ENCODE measurements around the gene THADA.

DNA sequence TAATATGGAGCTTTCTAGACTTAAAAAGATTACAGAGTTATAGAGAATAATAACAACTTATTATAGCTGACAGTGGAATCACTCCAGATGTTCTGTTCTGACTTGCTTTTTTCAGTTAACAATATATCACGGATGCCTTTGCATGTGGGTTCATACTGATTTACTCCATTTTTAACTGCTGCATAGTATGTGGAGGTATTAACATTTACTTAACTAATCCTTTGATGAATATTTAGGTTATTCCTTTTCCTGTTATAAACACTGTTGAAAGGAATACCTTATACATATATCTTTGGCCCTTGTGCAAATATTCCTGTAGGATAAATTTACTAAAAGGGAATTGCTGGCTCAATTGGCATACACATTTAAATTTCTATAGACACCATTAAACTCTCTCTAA, 336.3 kb downstream of the THADA start:
- TF ChIP-seq, protein P1, sequence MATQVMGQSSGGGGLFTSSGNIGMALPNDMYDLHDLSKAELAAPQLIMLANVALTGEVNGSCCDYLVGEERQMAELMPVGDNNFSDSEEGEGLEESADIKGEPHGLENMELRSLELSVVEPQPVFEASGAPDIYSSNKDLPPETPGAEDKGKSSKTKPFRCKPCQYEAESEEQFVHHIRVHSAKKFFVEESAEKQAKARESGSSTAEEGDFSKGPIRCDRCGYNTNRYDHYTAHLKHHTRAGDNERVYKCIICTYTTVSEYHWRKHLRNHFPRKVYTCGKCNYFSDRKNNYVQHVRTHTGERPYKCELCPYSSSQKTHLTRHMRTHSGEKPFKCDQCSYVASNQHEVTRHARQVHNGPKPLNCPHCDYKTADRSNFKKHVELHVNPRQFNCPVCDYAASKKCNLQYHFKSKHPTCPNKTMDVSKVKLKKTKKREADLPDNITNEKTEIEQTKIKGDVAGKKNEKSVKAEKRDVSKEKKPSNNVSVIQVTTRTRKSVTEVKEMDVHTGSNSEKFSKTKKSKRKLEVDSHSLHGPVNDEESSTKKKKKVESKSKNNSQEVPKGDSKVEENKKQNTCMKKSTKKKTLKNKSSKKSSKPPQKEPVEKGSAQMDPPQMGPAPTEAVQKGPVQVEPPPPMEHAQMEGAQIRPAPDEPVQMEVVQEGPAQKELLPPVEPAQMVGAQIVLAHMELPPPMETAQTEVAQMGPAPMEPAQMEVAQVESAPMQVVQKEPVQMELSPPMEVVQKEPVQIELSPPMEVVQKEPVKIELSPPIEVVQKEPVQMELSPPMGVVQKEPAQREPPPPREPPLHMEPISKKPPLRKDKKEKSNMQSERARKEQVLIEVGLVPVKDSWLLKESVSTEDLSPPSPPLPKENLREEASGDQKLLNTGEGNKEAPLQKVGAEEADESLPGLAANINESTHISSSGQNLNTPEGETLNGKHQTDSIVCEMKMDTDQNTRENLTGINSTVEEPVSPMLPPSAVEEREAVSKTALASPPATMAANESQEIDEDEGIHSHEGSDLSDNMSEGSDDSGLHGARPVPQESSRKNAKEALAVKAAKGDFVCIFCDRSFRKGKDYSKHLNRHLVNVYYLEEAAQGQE (IDR thresholded peaks at IDR 0.05; ENCODE audit: insufficient read depth in 1 of 2, low read depth in 2 of 2, low read length in 2 of 2): no peak
- TF ChIP-seq POLR2AphosphoS5 (IDR thresholded peaks at IDR 0.05; ENCODE audit: low read depth, low read length): no peak
- TF ChIP-seq FOXP2 (optimal IDR thresholded peaks at IDR 0.05; ENCODE audit: borderline replicate concordance, extremely low read depth, extremely low read length, insufficient read depth): no peak
- no peak for TF ChIP-seq TAF1 (IDR thresholded peaks at IDR 0.05; ENCODE audit: borderline replicate concordance, insufficient read depth, low read length)
